Stimulated activated CD4-positive, alpha-beta T cell treated with anti-CD3 and anti-CD28 coated beads, TNF-alpha, amount 100 ng/mL, for 24 hours (primary cell): ENCODE results near the gene RNF20.
A peak's percentile ranks its signal among the peaks of the same experiment; 100 is the strongest.
"Not testable (repeated sequence)": the region's sequence is repeated elsewhere in the genome, so short reads cannot be mapped to it uniquely, and the experiment has no call there.

Experiments
- DNase-seq, 3 experiments: peaks; one replicate each; pipeline ENCODE4 v3.0.0-alpha.2; 2020; ENCODE audit warnings: low read depth in 3 of 3

RNF20 gene

DNA sequence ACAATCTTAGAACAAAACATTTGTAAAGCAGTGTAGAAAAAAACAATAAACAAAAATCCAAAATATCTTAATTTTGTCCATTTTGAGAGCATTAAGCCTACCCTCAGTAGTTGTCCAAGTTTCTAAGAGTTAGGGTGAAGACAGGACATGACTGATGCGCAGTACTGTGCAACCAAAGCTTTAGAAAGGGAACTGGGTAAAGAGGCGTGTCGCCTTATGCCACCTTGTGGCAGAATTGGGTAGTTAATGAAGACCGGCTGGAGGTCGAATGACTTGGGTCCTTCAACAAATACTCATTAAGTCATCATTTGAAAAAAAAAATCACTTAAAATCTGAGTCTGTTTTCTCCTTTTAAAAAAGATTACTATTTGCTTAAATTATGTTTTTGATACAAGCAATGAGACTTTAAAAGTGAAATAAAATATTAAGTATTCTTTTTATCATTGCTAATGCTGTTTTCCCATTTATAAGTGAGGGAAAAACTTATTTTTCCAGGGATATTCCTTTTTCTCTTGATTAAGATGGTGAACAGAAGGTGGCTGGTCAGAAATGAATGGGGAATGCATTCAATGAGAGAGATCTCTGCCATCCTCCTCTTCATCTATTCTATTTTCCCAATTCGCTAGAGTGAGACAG lies 3.5 kb upstream of the RNF20 start:
- DNase-seq, result peak; percentile 46 to 61 (median 58)

DNA sequence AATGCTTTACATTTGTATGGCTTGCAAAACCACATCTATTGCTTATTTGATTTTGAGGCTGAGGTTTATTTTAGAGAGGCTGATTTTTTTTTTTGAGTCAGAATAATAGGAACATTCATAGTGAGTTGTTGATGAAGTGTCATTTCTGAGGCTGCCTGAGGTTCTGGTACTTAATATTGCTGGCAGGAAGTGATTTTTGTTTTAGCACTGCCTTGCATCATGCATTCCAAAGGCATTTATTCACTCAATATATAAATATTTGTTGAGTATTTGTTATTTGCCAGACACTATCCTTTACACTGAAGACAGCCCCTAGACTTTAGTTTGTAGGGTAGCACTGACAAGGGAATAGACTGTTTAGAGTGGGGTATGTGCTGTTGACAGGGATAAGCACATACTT lies 2.7 kb downstream of the RNF20 start:
- no peak for DNase-seq

DNA sequence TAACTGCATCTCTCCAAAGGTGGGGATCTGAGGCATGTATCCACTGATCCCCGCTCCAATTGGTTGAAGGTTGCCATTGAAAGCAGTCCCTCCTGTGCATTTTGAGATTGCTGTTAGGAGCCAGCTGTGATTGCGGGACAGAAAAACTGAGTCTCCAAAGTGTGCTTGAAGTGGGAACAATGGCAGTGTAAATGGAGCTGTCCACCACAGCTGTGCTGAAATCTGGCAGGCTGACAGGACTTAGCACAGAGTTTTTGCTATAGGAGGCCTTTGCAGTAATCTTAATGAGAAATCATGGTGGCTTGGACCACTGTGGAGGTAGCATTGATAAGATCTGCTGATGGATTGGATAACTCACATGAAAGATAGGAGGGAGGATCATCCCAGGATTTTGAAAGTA lies 3.3 kb downstream of the RNF20 start:
- DNase-seq, result no peak

DNA sequence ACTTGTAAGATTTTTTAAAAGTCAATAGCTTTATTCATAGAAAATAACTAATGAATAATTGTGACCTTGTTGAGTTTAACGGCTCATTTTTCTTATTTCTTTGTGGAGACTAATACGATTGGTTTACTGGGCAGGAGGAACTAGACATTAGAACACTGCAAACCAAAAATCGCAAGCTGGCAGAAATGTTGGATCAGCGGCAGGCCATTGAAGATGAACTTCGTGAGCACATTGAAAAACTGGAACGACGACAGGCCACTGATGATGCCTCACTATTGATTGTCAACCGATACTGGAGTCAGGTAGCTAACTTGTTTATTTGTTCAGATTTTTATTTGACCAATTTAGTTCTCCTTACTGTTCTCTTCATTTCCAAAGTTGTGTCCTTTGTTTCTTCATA lies 6.4 kb downstream of the RNF20 start:
- no peak for DNase-seq

DNA sequence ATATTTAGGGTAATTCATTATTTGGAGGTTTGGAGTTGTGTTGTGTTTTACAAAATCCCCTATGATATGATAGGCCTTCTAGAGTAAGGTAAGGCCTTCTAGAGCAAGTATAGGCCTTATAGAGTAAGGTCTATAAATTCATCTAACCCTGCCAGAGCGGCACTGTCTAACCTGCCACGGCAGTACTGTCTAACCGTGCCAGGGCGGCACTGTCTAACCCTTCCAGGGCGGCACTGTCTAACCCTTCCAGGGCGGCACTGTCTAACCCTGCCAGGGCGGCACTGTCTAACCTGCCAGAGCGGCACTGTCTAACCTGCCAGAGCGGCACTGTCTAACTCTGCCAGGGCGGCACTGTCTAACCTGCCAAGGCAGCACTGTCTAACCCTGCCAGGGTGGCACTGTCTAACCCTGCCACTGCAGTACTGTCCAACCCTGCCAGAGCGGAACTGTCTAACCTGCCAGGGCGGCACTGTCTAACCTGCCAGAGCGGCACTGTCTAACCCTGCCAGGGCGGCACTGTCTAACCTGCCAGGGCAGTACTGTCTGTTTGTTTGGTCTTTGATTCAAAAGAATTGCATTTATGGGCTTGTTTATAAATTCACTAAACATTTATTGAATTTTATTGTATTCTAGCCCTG lies 9.6 kb downstream of the RNF20 start:
- no peak for DNase-seq

DNA sequence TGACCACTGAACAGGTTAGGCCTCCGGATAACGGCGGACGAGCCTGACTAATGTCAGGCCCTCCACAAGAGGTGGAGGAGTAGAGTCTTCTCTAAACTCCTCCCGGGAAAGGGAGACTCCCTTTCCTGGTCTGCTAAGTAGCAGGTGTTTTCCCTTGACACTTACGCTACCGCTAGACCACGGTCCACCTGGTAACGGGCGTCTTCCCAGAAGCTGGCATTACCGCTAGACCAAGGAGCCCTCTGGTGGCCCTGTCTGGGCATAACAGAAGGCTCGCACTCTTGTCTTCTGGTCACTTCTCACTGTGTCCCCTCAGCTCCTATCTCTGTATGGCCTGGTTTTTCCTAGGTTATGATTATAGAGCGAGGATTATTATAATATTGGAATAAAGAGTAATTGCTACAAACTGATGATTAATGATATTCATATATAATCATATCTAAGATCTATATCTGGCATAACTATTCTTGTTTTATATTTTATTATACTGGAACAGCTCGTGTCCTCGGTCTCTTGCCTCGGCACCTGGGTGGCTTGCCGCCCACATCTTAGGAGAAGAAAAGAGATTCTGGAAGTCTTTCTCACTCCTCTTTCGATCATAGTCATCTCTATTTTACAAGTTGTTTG lies 15.9 kb downstream of the RNF20 start:
- DNase-seq, result not testable (repeated sequence)

DNA sequence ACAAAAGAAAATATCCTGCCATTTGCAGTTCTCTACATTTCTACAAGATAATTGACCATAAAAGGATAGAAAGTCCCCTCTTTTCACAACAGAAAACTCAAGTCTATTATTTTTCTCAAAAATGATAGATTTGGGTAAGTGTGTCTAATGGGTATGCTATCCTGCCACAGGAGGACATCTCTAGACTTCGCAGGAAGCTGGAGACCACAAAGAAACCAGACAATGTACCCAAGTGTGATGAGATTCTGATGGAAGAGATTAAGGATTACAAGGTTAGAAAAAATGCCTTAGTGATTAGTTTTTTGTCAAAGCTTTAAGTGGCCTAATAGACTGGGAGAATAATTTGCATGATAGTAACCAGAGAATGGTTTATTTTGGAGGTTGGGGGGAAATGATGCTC lies 28.1 kb downstream of the RNF20 start:
- DNase-seq, result no peak

DNA sequence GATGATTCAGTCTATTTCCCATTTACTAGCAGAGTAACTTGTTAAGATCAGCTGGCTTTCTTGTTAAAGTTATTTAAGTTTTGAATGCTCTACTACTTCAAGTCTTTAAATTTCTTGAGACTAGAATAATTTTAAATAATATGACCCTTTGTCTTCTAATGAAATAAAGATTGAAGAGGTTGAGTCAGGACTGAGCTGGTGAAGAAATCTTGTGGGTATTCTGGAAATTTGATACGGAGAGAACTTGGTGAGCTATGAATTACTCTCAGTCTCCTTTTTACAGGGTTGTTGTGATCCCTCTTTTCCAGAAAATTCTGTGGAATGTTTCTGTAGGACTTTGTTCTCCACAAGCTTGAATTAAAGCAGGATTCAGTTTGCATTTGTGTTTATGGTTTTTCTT lies 29.3 kb downstream of the RNF20 start:
- DNase-seq, result no peak

DNA sequence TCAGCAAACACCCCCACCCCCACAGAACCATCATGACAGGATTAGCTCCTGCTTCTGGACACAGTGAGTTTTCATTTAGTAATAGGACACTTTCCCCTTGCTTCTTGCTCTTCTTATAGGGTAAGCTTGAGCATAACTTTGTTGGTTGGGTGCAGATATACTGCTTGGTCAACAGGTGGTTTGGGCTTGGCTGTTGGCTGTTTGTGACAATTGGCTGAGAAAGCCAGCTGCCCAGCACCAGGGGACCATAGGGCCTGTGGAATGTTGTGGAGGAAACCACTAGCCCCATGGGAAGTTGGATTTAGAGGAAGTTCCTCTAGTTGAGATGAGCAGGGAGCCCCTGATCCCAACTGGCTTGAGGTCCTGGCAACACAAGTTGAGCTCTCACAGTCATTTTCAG lies 30.6 kb downstream of the RNF20 start:
- DNase-seq, result no peak

DNA sequence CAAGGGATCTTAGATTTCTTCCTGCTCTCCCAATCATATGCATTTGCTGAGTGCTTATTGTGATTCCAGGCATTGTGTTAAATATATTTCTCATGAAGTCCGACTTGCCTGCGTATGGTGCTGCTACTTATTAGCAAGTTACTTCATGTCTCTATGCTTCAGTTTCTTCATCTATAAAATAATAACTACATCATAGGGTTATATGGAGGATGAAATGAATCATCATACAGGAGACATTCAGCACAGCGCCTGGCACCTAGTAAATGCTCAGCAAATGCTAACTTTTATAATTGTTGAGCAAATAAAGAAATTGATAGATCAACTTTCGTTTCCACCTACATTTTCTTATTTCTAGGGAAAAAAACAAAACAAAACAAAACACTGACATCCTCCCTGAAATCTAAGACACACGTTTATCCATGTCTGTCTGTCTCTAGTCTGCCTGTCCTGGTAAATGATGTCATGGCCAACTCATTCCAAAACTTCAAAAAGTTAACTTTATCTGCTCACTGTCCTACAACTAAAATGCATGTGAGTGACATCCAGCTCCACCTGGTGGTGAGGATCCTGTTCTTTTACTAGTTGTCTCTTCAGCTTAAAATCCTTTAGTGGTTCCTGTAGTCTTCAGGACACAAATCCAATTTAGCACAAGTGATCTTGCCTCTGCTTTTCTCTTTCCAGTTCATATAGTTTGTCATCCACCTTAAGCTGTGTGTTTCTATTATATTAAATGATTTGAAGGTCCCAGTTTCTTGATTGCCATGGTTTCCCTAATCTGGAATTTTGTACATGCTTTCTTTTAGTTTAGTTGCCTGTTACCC lies 33.5 kb downstream of the RNF20 start:
- peak in 1 of 3 experiments; percentile 12 for DNase-seq

DNA sequence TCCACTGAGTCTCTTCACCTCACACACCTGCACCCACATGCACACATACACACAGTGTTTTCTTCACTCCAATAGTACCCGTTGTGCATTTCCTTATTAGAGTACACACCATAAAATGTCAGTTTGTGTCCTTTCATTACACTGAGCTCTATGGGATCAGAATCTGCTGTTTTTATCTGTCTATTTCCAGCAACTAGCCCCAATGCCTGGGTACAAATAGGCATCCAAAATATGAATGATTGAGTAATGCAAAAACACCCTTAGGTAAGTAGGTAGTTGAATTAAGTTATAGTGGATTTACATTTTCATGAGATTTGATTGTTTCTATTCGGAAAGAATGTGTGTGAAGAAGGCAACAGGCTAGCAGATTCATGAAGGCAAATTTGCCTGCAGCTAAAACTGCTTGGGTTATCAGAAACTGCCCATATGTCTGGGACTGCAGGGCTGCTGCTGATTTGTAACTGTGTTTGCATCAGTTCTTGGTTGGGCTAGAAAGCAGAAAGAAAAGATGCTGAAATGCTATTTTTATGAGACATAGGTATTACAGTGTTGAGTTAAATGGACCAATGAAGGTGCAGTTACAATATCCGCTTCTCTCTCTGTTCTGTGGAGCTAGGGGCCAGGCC lies 34.2 kb downstream of the RNF20 start:
- DNase-seq, result no peak

DNA sequence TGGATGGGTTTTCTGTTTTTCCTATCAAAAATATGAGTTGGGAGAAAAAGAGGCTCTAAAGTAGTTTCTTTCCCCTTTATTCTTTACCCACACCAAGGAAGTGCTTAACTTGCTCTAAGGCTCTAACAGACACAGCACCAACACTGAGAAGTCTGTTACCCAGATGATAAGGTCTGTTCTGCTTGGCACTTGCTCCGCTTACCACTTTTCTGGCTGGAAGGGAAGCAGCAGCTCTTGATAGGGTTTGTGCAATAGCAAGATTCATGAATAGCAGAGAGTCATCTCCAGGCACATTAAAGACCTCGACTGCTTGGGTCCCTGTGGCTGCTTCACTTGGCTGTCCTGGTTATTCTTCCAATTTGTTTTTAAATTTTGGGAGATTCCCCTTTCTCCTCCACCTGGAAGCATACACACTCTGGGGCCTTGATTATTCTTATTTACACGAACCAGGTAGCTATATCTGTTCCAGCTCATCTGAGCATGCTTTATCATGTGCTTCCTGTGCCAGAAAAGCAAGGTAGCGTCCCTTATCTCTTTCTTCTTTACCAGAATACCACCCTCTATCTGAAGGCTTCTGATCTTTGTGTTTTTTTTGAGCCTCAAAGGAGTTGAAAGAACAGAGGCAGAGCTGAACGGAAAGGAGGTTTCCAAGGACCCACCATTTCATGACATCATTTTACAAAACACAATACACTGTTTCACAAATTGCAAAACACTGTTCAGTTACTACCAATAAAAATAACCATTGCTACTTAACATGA lies 36.3 kb downstream of the RNF20 start:
- no peak for DNase-seq

DNA sequence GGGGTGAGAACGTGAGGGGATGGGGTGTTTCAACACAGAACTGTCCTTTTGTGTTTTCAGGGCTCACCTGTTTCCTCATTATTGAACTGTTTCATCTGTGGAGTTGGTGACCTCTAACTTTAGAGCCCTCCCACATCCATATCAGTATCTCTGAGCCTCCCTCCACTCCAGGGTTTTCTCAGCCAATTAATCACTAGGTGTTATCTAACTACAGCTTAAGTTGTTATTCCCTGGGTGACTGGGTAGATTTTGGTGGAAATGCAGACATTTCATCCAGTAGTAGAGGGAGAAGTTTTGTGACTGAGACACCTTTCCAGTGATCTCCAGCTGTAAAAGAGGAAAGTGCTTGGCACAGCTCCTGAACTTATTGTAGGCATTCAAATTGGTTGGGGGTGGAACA lies 37.5 kb downstream of the RNF20 start:
- DNase-seq, result no peak

DNA sequence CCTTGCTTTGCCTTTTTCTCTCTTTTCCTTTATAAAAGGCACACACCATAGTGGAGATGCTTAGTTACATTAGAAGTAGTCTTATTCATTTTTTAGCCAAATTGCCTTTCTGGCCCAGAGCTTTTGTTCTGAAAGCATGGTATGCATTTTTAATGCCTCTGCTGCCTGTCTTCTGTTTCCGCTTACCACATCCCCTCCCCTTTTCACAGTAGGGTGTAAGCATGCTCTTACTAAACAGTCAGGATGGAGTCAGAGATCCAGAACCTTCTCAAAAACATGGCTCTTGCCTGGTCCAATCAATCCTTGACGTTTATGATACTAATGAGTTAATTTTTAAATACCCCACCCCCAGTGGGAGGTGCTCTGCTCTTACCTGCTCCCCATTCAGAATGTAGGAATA lies 38.7 kb downstream of the RNF20 start:
- no peak for DNase-seq

DNA sequence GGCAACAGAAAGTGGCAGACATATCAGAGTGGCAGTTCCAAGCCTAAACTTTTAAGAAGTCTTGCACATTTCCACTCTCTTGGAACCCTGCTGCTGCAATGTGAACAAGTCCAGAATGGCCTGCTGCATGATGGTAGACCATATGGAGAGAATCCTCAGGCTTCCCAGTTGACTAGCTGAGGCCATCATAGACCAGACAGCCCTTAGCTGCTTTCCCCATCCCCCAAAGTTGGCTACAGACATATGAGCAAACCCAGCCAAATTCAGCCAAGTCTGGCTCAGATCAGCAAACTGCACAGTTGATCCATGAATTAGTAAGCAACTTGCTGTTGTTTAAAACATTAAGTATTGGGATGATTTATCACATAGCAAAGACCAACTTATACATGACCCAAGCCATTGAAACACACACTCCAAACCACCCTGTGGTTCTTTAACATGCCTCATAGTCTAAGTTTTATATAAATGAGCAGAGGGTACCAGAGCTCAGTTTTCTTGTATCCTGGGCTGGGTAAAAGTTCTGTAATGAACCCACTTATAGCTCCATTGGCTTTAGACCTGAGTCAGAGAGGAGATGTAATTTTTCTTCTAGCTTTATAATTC lies 41.2 kb downstream of the RNF20 start:
- DNase-seq, result no peak

DNA sequence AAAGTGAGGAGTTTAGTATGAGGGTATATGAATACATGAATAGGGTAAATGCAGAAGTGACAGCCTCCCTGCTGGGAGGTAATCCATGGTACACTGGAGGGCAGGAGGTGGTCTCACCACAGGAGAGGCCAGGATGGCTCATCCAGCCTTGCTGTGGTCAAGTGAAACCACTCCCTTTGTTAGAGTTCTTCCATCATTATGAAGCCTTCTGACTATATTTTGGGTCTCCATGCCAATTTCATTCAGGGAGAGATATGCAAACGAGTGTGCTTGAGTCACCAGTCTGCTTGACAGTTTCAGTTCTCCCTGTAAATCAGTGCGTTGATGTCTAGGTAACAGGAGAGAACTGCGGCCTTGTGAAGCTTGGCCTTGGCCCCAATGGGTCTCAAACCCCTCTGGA lies 44.7 kb downstream of the RNF20 start:
- no peak for DNase-seq

DNA sequence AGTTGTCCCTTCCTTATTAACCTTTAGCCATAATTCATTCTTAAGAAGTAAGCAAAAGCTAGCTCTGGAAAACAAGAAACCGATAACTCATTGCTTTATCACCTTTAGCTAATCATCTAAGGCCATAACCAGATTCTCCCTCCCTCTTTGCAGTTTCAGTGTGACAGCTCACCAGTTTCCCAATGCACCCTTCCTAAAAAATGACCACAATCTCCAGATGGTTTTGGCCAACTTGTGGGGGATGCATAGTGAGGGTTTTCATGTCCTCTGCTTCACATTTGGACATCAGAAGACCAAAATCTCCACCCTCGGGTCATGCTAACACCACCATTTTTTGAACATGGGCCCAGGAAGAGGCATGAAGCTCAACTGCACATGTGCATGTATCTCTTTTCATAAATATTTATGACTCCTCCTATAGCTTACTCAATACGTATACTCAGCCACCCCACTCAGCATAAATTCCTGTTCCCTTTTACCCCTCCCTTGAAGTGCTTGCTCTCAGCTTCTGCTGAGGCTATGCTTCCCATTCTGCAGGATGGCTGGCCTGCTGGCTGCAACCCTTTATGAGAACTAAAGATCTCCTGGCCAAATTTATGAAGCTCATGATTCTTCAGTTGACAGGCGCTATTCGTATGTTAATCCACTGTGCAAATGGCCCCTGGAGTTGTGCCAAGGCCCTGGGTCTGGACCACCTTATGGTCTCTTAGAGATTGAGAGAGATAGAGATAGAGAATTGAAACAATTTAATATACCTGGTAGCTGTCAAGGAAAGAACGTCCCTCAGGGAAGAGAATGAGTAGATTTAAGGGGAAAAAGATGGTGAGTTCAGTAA lies 46.3 kb downstream of the RNF20 start:
- DNase-seq, result no peak

DNA sequence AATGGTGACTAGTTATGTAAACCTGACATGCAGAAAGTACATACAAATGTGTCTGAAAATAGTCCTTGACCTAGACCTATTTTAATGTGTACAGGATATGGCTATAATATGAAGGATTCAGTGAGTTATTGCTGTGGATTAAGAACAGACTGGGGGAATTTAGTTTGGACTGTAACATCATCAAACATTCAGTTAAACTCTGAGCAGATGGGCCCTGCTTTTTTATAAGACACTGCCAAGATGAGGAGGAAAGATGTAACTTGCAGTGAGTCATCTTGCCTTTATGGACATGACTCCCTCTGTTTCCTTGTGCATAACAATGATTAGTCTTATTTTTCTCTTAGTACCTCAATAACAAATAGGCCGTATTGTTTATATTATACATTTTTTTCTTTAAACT lies 48.9 kb downstream of the RNF20 start:
- no peak for DNase-seq

DNA sequence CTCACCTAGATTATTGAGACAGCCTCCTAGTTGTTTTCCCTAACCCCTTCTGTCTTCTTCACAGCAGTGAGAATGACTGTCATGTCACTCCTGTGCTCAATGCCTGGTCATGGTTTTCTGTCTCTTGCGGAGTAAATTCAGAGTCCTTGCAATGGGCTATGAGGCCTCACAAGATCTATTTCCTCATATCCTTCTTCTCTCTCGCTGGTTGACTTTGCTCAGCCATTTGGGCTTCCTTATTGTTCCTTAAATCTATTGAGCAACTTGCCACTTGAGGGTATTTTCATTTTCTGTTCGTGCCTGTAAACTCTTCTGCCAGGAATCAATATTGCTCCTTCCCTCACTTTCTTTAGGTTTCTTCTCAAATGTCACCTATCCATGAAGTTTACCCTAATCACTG lies 52.1 kb downstream of the RNF20 start:
- DNase-seq, result no peak

DNA sequence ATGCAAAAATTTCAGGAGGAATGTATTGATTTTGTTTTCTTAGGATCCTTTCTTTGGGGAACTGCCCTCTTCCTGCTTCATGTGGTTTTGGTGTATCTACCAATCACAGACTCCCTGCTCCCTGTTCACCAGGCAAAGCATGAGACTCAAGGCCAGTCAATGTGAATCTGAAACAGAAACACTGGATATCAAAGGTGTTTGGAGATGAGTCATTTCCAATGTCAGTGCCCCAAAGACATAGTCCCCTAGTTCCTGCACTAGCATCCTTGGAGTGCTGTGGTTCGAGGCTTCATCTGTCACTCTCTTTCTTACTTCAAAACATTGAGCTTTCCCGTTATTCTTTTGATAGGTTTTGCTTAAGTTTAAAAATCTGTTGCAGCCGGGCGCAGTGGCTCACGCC lies 53.0 kb downstream of the RNF20 start:
- DNase-seq, result no peak
